HG02678 (cell line): ENCODE results near the gene OLFML2B.

Experiments used
- ATAC-seq: cut with Tn5 transposase; IDR thresholded peaks from one replicate; pipeline ENCODE4 v1.9.1; 2021; ENCODE audit warnings: mild to moderate bottlenecking, moderate library complexity; ENCODE audit not compliant: unreplicated experiment

The OLFML2B gene

GRCh38 chr1:162008799-162009198, 14.9 kb downstream of the OLFML2B start:
- no peak for ATAC-seq

DNA sequence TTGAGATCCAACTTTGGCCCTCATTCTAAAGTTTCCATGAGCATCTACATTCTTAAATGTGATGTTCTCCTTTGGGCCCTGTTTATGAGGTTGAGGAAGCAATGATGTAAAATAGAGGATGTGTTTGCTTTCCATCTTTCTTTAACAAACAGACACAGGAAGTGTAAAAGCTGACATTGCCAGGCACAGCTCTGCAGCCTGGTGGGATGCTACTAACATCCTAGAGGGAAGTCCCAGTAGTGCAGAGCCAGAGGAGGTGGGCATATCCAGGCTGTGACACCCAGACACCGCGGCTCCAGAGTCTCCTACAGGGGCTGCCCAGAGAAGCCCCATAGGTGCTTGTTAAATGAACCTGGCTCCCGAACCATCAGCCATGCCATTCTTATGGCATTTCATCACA, 16.2 kb downstream of the OLFML2B start:
- ATAC-seq: no peak

- ATAC-seq: no peak
Measured at GRCh38 chr1:162006081-162006480, 17.6 kb downstream of the OLFML2B start.

- no peak for ATAC-seq
Measured at GRCh38 chr1:162004441-162004950, 19.2 kb downstream of the OLFML2B start.

DNA sequence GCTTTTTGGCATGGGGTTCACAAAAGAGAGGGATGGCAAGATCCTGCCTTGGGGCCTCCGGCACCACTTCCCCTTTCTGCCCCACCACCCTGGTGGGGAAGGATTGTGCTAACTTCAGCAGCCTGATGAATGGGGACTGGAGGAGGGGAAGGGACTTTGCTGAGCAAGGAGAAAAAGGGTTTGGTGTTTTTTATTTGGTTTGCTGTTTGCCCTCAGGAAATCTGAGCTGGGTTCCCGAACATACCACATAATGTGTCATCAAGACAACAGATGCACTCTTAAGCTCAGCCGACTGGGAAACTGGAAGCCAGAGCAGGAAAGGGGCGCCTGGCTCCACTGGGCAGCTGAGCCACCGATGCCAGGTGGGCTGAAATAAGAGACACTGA, 19.8 kb downstream of the OLFML2B start:
- ATAC-seq: no peak

GRCh38 chr1:162003061-162003829, 20.4 kb downstream of the OLFML2B start:
- no peak for ATAC-seq

GRCh38 chr1:162000053-162000420, 23.6 kb downstream of the OLFML2B start:
- no peak for ATAC-seq

GRCh38 chr1:161999301-162000052, 24.2 kb downstream of the OLFML2B start:
- ATAC-seq: no peak

GRCh38 chr1:161998811-161999210, 24.9 kb downstream of the OLFML2B start:
- ATAC-seq: no peak

- no peak for ATAC-seq
Measured at GRCh38 chr1:161997152-161997551, 26.5 kb downstream of the OLFML2B start.

- no peak for ATAC-seq
Measured at GRCh38 chr1:161994175-161994668, 29.4 kb downstream of the OLFML2B start.

DNA sequence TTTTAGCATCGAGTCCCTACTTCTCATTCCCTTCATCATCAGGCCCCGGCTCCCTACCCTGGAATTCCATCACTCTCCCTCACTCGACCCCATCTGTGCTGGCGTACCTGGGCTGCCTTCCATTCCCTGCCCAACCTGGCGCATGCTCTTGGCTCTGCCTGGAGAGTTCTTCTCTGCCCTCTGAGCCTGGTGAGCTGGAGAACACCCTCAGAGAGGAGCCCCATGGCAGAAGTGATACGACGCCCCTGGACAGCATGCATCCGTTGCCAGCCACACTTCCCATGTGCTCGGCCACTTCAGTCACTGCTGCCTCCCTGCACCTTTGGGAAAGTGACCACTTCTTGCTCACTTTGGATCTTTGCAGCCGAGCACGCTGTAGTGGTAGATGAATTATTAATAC, 30.1 kb downstream of the OLFML2B start:
- no peak for ATAC-seq

GRCh38 chr1:161989786-161990185, 33.9 kb downstream of the OLFML2B start:
- ATAC-seq: no peak

DNA sequence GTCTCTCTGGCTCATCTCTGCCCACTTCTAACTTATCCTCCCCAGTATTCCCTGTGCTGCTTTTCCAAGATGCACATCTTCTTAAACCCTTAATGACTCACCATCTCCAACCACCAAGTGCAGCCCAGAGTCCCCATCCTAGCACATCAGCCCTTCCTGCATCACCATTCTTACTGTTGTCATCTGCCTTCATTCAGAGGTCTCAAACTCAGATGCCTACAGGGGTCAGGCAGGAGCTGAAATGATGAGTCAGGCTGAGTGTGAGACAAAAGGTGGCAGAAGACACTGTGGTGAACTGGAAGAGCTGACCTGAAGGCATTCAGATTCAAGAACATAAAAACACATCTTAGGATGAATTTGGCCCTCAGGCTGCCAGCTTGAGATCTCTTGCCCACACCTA, 34.6 kb downstream of the OLFML2B start:
- no peak for ATAC-seq

DNA sequence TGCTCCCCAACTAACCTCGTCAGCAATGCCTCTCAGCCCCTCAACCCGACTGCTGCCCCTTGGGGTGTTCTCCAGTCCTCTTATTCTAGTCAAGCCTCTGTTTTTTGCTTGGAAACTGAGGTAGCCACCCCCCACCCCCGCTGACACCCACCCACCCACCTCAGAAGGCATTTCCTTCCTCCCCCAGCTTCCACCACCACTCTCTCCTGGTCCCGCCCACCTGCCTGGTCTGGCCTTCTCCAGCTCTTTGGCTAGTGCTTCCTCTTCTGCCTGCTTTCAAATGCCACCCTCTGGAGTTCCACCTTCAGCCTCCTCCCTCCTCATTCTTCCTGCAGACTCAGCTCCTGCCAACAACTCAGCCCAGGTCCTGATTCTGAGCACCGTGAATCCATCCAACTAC, 35.3 kb downstream of the OLFML2B start:
- ATAC-seq: no peak

DNA sequence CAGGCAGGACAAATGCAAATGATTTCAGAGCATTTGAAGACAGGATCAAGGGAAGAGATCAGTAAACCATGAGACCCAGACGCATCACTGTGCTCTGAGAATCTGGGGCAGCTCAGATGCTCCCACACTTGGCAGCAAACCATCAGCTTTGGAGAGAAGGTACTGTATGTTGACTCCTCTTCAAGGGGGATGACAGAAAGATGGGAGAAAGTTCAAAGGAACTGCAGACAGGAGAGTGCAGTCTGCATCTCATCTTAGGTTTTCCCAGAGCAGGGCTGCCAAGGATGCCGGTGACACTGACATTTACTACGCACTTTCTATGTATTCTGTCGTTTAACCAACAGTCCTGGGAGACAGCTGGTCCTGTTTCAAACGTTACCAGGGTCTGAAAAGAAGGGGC, 35.8 kb downstream of the OLFML2B start:
- ATAC-seq: no peak

DNA sequence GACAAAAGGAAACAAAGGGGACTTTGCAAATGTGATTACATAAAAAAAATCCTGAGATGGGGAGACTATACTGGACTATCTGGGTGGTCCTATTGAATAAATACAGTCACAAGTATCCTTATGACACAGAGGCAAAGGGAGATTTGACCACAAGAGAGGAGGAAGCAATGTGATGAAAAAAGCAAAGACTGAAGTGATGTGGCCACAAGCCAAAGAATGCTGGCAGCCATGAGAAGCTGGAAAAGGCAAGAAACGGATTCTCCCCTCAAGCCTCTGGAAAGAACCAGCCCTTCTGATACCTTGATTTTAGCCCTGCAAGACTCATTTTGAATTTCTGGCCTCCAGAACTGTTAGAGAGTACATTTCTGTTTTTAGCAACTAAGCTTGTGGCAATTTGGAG, 36.4 kb downstream of the OLFML2B start:
- ATAC-seq: no peak

- ATAC-seq: no peak
Measured at GRCh38 chr1:161986328-161986727, 37.3 kb downstream of the OLFML2B start.

GRCh38 chr1:161985301-161985822, 38.3 kb downstream of the OLFML2B start:
- ATAC-seq: no peak

GRCh38 chr1:161983725-161984124, 39.9 kb downstream of the OLFML2B start:
- no peak for ATAC-seq

DNA sequence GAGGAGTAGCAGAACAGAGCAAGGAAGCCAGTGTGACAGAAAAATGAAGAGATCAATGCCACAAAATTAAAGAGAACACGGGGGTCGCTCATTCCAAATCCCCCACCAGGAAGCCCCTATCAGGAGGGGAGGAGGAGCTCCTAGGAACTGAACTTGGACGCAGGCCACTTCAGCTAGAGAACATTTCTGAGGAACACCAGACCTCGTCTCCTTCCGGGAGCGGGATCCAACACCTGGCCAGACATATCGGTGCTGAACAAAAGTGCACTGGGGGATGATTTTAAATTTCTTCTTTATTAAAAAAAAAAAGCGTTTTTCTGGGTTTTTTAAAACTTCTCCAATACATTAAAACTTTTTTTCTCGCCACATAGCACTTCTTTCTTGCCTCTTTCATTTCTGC, 40.8 kb downstream of the OLFML2B start:
- ATAC-seq: no peak

DNA sequence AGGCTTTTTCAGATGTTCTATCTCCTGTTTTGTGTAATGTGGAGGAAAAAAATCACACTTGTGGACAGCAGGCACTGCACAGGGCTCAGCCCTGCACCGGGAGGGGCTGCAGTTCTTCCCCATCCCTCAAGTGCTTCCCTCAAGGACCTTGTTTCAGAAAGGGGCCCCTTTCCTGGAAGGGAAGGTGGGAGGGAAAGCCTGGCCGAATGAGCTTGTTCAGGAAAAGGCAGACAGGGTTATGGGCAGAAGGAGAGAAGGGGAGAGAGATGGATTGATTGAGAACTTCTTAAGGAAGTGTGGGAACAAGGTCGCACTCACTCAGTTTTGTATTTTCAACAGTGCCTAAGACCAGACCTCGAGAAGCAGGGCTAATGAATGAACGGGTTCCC, 41.2 kb downstream of the OLFML2B start:
- ATAC-seq: no peak
